GM12892 (cell line): ENCODE data around the gene ASF1B.
A peak's percentile ranks its signal among the peaks of the same experiment; 100 is the strongest.

Experiments used
- POLR2A ChIP-seq: IDR thresholded peaks from 2 replicates; pipeline ENCODE4 v1.6.1; 2011; ENCODE audit warnings: low read depth, low read length, control low read depth
- POLR2AphosphoS5 ChIP-seq: IDR thresholded peaks from 2 replicates; pipeline ENCODE4 v1.6.1; 2011; ENCODE audit warnings: low read depth, low read length, control low read depth
- TAF1 ChIP-seq: IDR thresholded peaks from 2 replicates; pipeline ENCODE4 v1.6.1; 2011; ENCODE audit warnings: low read depth, mild to moderate bottlenecking, control low read depth, low read length, borderline replicate concordance

DNA sequence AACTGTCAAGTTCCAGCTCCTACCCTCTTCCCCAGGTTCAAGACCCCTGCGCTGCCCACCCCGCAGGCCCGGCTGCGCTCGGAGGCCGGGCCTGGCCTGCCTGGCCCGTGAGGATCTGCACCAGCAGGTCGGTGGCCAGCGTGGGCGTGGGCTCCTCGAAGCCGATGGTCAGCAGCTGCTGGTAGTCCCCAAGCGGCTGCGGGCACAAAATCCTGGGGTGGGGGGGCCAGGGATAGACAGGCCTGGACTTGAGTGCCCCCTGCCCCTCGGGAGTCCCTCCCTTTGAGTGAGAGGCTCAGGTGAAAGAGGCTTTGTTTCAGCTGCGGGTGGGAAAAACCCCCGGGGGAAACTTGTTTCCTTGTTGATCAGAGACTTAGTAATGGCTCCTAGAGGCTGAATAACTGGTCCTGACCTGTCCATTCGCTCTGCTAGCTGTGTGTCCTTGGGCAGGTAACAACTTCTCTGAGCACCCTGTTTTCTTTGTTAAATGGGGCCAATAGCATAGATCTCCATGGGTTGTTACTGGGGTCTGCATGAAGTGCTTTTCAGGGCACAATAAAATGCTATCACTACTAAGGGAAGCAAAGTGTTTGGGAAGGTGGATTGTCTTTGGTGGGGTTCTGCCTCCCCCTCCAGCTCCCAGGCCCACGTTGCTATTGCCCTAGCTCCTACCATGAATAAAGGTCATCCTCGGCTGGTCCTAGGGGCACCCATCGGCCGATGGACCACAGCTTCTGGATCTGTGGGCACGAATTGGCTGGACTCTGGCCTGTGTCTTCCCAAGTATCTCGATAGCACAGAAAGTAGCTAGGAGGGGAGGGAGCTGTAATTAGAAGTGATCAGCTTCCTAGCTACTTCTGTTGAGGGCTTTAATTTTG lies 54.4 kb downstream of the ASF1B start:
- TF ChIP-seq POLR2AphosphoS5: peak; percentile 58; the same call in 1 of the 2 replicates
- TF ChIP-seq POLR2A: peak; percentile 46; the same call in 1 of the 2 replicates
- 0 out of 2 replicates have a peak, but pooled peaks have one; percentile 40 for TF ChIP-seq TAF1
